ENCODE measurements around the gene RIOK1. TPM values are rescaled to one million over a fixed set of nuclear protein-coding genes. Genes with fewer than 3 reads are reported as not detected.

RIOK1 gene
- total and polyA plus RNA-seq, 2 of the 8 experiments (the other 6 are each of a cell fraction or from before 2014, with no cell fraction given) = 11.8 to 26.9 TPM

DNA sequence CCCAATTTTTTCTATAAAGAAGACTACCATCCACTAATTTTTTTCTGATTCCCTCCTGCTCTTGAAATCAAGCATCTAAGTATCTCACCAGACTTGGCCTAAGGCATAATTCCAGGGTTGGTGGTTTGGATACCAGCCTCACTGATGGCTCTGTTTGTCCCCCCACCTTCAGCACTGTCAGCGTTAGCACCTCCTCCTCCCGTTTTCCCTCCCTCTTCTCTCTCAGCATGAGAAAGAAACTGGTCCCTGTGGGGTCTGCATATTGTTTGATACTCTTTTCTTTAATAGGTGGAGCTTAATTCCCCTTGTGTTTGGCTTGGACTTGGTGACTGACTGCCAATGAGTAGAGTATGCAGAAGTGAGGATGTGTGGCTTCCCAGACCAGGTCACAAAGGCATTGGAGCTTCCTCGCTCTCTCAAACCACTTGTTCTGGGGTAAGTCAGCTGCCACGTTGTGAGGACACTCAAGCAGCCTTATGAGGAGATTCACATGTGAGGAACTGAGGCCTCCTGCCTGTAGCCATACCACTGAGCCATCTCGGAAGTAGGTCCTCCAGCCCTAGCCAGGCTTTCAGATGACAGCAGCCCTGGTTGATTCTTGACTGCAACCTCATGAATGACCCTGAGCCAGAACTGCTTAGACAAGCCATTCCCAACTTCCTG lies 65.2 kb downstream of the RIOK1 start:
- Histone ChIP-seq H3K27me3 (replicated peaks in 1 of 4; ENCODE audit: control insufficient read depth in 3 of 4, extremely low read depth in 1 of 4, insufficient read depth in 3 of 4, low read length in 3 of 4) (no peaks in the 10 kb centered on the region), H3K79me1 (ENCODE audit: low read depth, low read length) (no peaks in the 10 kb centered on the region), H2AFZ (ENCODE audit: low read length) (peak overlapping the region; percentile 76), H3K4ac (replicated peaks; ENCODE audit: insufficient read length, low read depth, low read length) (no peak overlapping the region), H2AK5ac (ENCODE audit: low read depth, low read length) (no peak overlapping the region), H3K4me3 (ENCODE audit: extremely low read depth in 1 of 4, insufficient read depth in 2 of 4, low read depth in 3 of 4, low read length in 4 of 4) (no peak overlapping the region), H3K18ac (ENCODE audit: extremely low read depth, low read length) (peak overlapping the region; percentile 64), H2BK15ac (ENCODE audit: low read length) (peak overlapping the region; percentile 46; the same call in 1 of the 2 replicates), H3K9me3 (ENCODE audit: insufficient read depth in 2 of 2, low read depth in 1 of 2, low read length in 1 of 2) (no peaks in the 10 kb centered on the region; a peak in 1 of 4 replicates), H3K9ac (replicated peaks in 1 of 4; ENCODE audit: extremely low read depth in 1 of 4, low read depth in 3 of 4, low read length in 3 of 4) (no peak overlapping the region), H4K20me1 (replicated peaks in 1 of 2; ENCODE audit: control insufficient read depth in 1 of 2, insufficient read depth in 2 of 2, low read length in 2 of 2) (no peaks in the 10 kb centered on the region), H3K4me2 (ENCODE audit: insufficient read depth in 1 of 2, low read depth in 2 of 2, low read length in 2 of 2) (peak overlapping the region in 1 of 2 experiments; percentile 63; a peak in 2 of 4 replicates), H4K5ac (ENCODE audit: insufficient read length, low read depth, low read length) (no peak overlapping the region), H2BK120ac (replicated peaks; ENCODE audit: low read depth, low read length) (no peak overlapping the region), H2BK12ac (ENCODE audit: low read depth, low read length) (peak overlapping the region; percentile 73; the same call in 1 of the 2 replicates), H4K91ac (replicated peaks; ENCODE audit: insufficient read length, low read length) (no peak overlapping the region), H3K27ac (ENCODE audit: low read depth, low read length) (no peak overlapping the region), H4K8ac (ENCODE audit: extremely low read depth, insufficient read depth, low read length) (no peak overlapping the region), H3K14ac (ENCODE audit: insufficient read length) (no peak overlapping the region), H3K23me2 (ENCODE audit: low read depth, low read length) (peaks cover 2% of the 10 kb centered on the region; the same call in 1 of the 2 replicates), H3K23ac (ENCODE audit: insufficient read length) (no peak overlapping the region), H3K79me2 (ENCODE audit: control insufficient read depth in 1 of 2, insufficient read depth in 2 of 2, low read length in 2 of 2) (no peaks in the 10 kb centered on the region), H3K36me3 (ENCODE audit: control insufficient read depth in 2 of 4, insufficient read depth in 4 of 4, low read length in 3 of 4) (no peaks in the 10 kb centered on the region), H2BK5ac (ENCODE audit: low read depth, low read length) (no peak overlapping the region), H3K4me1 (replicated peaks in 1 of 4; ENCODE audit: control insufficient read depth in 3 of 4, insufficient read depth in 4 of 4, low read length in 3 of 4) (peaks cover 0 to 8% (median 7%) of the 10 kb centered on the region in 4 experiments; a peak in 5 of 7 replicates), H3K56ac (replicated peaks; ENCODE audit: insufficient read length, low read depth, low read length) (no peak overlapping the region), H2BK20ac (ENCODE audit: low read length) (no peak overlapping the region)
- TF ChIP-seq E2F6 (IDR thresholded peaks at IDR 0.05) (0 out of 2 replicates have a peak, but pooled peaks have one; percentile 28), CHD1 (IDR thresholded peaks at IDR 0.05; ENCODE audit: low read depth, low read length) (no peak), JUN (IDR thresholded peaks at IDR 0.05; ENCODE audit: low read depth, low read length) (no peak)
- ChIA-PET POLR2A (ENCODE audit: partially characterized antibody) (interaction anchor here (0.6 to 1.2 kb wide), 4 partner anchors 13 to 647 kb away, joined by 3 to 4 read pairs (median 4); partner anchors contain the start of gene EEF1E1), CTCF (ENCODE audit: partially characterized antibody) (interaction anchor here (0.8 to 1.2 kb wide), 3 partner anchors 13 to 167 kb away, joined by 3 to 7 read pairs (median 3); no protein-coding TSS in a partner anchor)
- FAIRE-seq = peak; percentile 68
- DNase-seq (ENCODE audit: low read depth in 1 of 2, low spot score in 2 of 2) = no peak
- WGBS, 2 experiments (ENCODE audit: extremely low coverage in 1 of 2, insufficient coverage in 1 of 2, insufficient read length in 1 of 2, insufficient replicate concordance in 2 of 2, low coverage in 1 of 2, low lambda C conversion rate in 2 of 2, missing lambda C conversion rate in 1 of 2) = 41% methylated on average over 5 of the region's 5 CpGs; no CpG with 5 or more reads in 1 of the 2 experiments

All from H1 (cell line).